ENCODE data around the gene HIC1. TPM values are rescaled to one million over a fixed set of nuclear protein-coding genes. Genes with fewer than 3 reads are reported as not detected.
A peak's percentile ranks its signal among the peaks of the same experiment; 100 is the strongest.
"Not testable (repeated sequence)": the region's sequence is repeated elsewhere in the genome, so short reads cannot be mapped to it uniquely, and the experiment has no call there.

The HIC1 gene
- 0.37 and 0.82 TPM in 2 replicates for total RNA-seq
- long read RNA-seq = 0 reads

- Mint-ChIP-seq H3K27me3 (ENCODE audit: low read depth) (peaks cover 57% of the 10 kb centered on the region), H3K27ac (ENCODE audit: unreplicated experiment) (no peak within 1 kb of the TSS), H3K9me3 (no peaks in the 10 kb centered on the region), H3K36me3 (ENCODE audit: low read depth) (peaks cover 3% of the 10 kb centered on the region), H3K4me3 (peak within 1 kb of the TSS; percentile 80), H3K4me1 (peaks cover 14% of the 10 kb centered on the region)
- peak; percentile 73 for DNase-seq (ENCODE audit: low read depth, low spot score)
- TF ChIP-seq CTCF (conservative IDR thresholded peaks at IDR 0.05) = peak; percentile 96
Observed at GRCh38 chr17:2054512-2055291, at the start of gene HIC1. Gene HIC1 (plus strand): TSS chr17:2055103. CDS start chr17:2056691, 1,588 bp downstream.

GRCh38 chr17:2008332-2009126 is 46.4 kb upstream of the HIC1 start:
- no peaks in the 10 kb centered on the region for H3K9me3 Mint-ChIP-seq
- peaks cover 19% of the 10 kb centered on the region for H3K4me1 Mint-ChIP-seq
- TF ChIP-seq CTCF (conservative IDR thresholded peaks at IDR 0.05) = no peak
- peaks cover 3% of the 10 kb centered on the region for H3K27me3 Mint-ChIP-seq (ENCODE audit: low read depth)
- no peaks in the 10 kb centered on the region for H3K36me3 Mint-ChIP-seq (ENCODE audit: low read depth)
- H3K4me3 Mint-ChIP-seq = no peak overlapping the region
- no peak for DNase-seq (ENCODE audit: low read depth, low spot score)
- no peak overlapping the region for H3K27ac Mint-ChIP-seq (ENCODE audit: unreplicated experiment)

GRCh38 chr17:2009737-2010136 is 45.2 kb upstream of the HIC1 start:
- peaks cover 16% of the 10 kb centered on the region for H3K4me1 Mint-ChIP-seq
- H3K27ac Mint-ChIP-seq (ENCODE audit: unreplicated experiment) = no peak overlapping the region
- H3K4me3 Mint-ChIP-seq = no peak overlapping the region
- no peaks in the 10 kb centered on the region for H3K9me3 Mint-ChIP-seq
- H3K27me3 Mint-ChIP-seq (ENCODE audit: low read depth) = peaks cover 7% of the 10 kb centered on the region
- no peaks in the 10 kb centered on the region for H3K36me3 Mint-ChIP-seq (ENCODE audit: low read depth)
- no peak for DNase-seq (ENCODE audit: low read depth, low spot score)
- no peak for TF ChIP-seq CTCF (conservative IDR thresholded peaks at IDR 0.05)

- Mint-ChIP-seq H3K27ac (ENCODE audit: unreplicated experiment) (peak overlapping the region; percentile 67), H3K36me3 (ENCODE audit: low read depth) (no peaks in the 10 kb centered on the region), H3K4me1 (peaks cover 16% of the 10 kb centered on the region), H3K9me3 (no peaks in the 10 kb centered on the region), H3K4me3 (no peak overlapping the region), H3K27me3 (ENCODE audit: low read depth) (peaks cover 10% of the 10 kb centered on the region)
- no peak for DNase-seq (ENCODE audit: low read depth, low spot score)
- TF ChIP-seq CTCF (conservative IDR thresholded peaks at IDR 0.05) = no peak
Observed at GRCh38 chr17:2011411-2012371, 43.2 kb upstream of the HIC1 start.

GRCh38 chr17:2012499-2012898 is 42.4 kb upstream of the HIC1 start:
- Mint-ChIP-seq H3K27me3 (ENCODE audit: low read depth) (peaks cover 15% of the 10 kb centered on the region), H3K4me1 (peaks cover 21% of the 10 kb centered on the region), H3K27ac (ENCODE audit: unreplicated experiment) (no peak overlapping the region), H3K36me3 (ENCODE audit: low read depth) (no peaks in the 10 kb centered on the region), H3K4me3 (no peak overlapping the region), H3K9me3 (no peaks in the 10 kb centered on the region)
- TF ChIP-seq CTCF (conservative IDR thresholded peaks at IDR 0.05) = no peak
- DNase-seq (ENCODE audit: low read depth, low spot score) = no peak

- peaks cover 24% of the 10 kb centered on the region for H3K4me1 Mint-ChIP-seq
- not testable (repeated sequence) for DNase-seq (ENCODE audit: low read depth, low spot score); H3K9me3 Mint-ChIP-seq; H3K36me3 Mint-ChIP-seq (ENCODE audit: low read depth); H3K27ac Mint-ChIP-seq (ENCODE audit: unreplicated experiment); H3K4me3 Mint-ChIP-seq
- peaks cover 24% of the 10 kb centered on the region for H3K27me3 Mint-ChIP-seq (ENCODE audit: low read depth)
Observed at GRCh38 chr17:2013220-2013993, 41.5 kb upstream of the HIC1 start.
